VCaP (cell line): ENCODE measurements around the gene RAD51B.

Source experiments
- H3K27ac ChIP-seq: fragments of 450-650 bp; 2 replicates; pipeline ENCODE4 v1.5.1; 2017
- TF ChIP-seq, protein P1 (sequence below): fragments of 450-650 bp; conservative IDR thresholded peaks from 2 replicates; pipeline ENCODE4 v1.5.1; 2017; ENCODE audit warnings: mild to moderate bottlenecking, moderate library complexity

The RAD51B gene

DNA sequence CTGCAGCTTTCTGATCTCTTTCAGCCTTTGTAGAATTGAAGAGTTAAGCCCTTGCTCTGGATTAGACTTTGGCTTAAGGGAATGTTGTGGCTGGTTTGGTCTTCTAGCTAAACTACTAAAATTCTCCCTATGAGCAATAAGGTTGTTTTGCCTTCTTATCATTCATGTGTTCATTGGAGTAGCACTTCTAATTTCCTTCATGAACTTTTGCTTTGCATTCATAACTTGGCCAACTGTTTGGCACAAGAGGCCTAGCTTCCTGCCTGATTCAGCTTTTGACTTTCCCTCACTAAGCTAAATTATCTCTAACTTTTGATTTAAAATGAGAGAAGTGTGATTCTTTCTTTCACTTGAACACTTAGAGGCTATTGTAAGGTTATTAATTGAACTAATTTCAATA lies 384.3 kb downstream of the RAD51B start:
- TF ChIP-seq, protein P1, sequence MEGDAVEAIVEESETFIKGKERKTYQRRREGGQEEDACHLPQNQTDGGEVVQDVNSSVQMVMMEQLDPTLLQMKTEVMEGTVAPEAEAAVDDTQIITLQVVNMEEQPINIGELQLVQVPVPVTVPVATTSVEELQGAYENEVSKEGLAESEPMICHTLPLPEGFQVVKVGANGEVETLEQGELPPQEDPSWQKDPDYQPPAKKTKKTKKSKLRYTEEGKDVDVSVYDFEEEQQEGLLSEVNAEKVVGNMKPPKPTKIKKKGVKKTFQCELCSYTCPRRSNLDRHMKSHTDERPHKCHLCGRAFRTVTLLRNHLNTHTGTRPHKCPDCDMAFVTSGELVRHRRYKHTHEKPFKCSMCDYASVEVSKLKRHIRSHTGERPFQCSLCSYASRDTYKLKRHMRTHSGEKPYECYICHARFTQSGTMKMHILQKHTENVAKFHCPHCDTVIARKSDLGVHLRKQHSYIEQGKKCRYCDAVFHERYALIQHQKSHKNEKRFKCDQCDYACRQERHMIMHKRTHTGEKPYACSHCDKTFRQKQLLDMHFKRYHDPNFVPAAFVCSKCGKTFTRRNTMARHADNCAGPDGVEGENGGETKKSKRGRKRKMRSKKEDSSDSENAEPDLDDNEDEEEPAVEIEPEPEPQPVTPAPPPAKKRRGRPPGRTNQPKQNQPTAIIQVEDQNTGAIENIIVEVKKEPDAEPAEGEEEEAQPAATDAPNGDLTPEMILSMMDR: no peak
- H3K27ac ChIP-seq: no peak overlapping the region

DNA sequence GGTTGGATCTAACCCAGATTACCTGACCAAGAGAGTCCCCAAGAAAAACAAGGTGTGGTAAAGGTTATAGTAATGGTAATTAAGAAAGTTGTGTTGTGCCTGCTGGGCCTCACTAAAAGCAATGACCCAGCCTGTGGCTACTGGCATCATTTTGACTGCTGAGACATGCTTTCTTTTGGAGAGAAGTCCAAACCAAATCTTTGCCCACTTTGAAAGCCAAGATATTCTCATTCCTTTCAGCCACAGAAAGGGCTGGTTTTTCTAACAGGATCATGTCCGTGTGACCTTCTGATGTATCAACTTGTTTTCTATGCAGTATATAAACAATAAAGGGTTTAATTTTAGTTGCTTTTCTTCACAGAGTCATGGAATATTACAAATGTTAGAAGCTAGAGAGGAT lies 388.6 kb downstream of the RAD51B start:
- no peak overlapping the region for H3K27ac ChIP-seq
- TF ChIP-seq, protein P1: no peak

DNA sequence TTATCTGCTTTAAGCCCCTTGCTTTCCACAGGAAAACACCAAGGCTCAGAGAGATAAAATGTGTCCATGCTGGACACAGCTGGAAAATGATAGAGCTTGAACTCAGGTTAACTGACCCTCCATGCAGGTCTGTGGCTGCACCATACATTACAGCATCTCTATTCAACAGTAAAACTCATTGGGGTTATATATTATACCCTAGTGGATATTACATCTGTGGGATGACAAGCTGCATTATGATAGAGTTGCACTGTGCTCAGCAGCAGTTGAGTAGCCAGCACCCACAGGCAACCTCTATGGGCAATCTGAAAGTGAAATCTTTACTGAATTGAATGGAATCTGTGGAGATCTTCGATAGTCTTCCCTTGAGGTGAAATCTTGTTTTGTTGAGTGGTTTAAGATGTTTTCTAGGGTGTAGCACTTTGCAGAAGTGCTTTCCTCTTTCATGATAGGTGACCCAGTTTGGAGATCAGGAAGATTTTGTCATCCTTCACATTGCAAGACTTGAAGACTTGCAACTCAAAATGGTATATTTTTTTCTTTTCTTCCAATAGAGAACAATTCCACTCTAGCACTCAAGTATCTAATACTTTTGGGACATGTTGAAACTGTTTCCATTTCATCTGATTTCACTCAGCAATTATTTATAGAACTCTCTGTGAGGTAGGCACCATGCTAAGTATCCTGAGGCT lies 389.2 kb downstream of the RAD51B start:
- TF ChIP-seq, protein P1: no peak
- no peak overlapping the region for H3K27ac ChIP-seq

DNA sequence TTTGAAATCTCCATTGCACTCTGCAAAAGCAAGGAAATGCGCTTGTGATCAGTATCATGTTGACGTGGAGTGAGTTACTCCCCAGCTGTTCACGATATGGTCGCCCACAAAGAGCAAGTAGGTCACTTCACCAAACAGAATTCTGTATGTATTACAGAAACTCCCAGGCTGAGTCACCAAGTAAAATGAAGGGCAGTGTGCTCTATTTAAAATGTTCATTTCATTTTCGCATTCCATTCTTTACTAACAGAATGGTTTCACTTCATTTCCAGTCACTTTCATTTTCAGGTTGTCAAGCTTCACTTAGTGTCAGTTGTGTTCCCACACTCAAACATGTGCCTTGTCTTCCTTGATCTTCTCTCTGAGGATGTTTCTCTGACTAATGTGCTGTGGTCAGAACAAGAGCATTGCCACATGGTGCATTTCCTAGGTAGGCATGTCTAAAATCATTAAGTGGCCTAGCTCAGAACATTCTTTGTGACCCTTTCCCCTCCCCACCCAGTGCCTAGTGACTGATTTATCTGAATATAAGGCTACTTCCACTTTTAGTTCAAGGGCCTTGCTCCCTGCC lies 391.2 kb downstream of the RAD51B start:
- H3K27ac ChIP-seq: no peak overlapping the region
- TF ChIP-seq, protein P1: no peak

DNA sequence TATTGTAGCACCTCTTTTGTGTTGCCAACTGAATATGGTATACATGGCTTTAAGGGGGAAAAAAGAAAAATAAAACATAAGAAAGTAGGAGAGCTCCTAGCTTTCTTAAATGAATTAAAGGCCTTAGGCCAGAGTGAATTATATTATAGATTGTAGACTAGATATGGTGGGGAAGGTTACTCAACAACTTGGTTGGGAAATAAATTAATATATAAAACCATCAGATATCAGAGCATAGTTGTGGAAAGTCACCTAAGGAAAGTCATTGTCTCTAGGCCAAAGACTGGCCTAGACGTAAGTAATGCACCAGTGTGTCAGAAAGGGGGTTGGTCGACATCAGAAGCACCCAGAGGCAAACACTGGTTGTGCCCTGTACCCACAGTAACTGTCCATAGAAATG lies 391.8 kb downstream of the RAD51B start:
- TF ChIP-seq, protein P1: no peak
- no peak overlapping the region for H3K27ac ChIP-seq

DNA sequence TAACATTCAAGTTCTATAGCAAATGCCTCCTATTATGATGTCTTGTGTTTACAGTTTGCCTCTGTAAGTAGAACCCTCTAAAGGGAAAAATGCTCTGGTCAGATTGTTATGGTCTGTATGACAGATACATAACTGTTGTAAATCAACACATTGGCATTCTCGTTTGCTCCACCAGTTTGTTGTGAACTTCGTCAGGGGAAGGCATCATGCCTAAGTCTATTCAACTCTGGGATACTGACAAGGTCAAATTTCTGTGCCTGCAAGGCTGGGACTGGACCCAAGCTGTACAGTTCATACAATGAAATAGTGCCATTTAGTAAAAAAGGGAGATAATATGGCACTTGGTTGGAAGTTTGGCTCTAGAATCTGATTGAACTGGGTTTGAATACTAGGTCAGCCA lies 392.3 kb downstream of the RAD51B start:
- H3K27ac ChIP-seq: no peak overlapping the region
- TF ChIP-seq, protein P1: no peak

DNA sequence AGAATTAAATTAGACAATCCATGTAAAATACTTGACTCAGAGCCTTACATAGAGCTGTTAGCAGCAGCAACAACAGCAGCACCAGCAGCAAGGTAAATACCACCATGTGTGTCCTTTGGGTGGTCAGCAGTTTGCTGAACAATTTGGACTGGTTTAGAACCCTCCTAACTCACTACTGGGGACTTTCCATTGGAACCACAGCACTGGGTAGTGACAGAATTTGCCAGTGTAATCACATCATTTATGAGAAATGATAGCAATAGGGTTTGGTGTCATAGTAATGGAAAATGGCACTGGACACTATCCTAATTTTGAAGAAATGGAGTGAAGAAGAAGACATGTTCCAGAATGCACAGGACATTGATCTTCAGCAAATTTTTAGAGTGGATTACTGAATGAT lies 392.8 kb downstream of the RAD51B start:
- H3K27ac ChIP-seq: no peak overlapping the region
- TF ChIP-seq, protein P1: no peak
